A673 (cell line): ENCODE results near the gene ROS1. TPM values are rescaled to one million over a fixed set of nuclear protein-coding genes. Genes with fewer than 3 reads are reported as not detected.

Experiments
- BruUV-seq: library from RNA; stranded (reverse); fragments of 400-500 nt; replicated peaks from 2 replicates; lab custom pipeline; 2021; lab: Mats Ljungman, UMichigan
- CTCF ChIA-PET: fragments of 300-600 bp; sonication (Branson Sonifier 250); formaldehyde crosslinking; loops from one replicate; lab custom pipeline; 2022; ENCODE audit warnings: antibody characterized with exemption; lab: Charles Lee
- POLR2A ChIA-PET: fragments of 300-600 bp; sonication (Branson Sonifier 250); formaldehyde crosslinking; loops from one replicate; lab custom pipeline; 2022; ENCODE audit warnings: antibody characterized with exemption; ENCODE audit not compliant: low non-redundant PET; lab: Charles Lee
- DNase-seq: peaks from one replicate; pipeline ENCODE4 v3.0.0-alpha.2; 2015; ENCODE audit warnings: low spot score
- H3K27ac ChIP-seq: fragments of 200-600 bp; sonication (generic); 2 replicates; pipeline ENCODE4 v1.5.1; 2016; ENCODE audit warnings: mixed run types, low read depth, mild to moderate bottlenecking, mixed read lengths, antibody characterized with exemption, low read length; ENCODE audit not compliant: poor library complexity, severe bottlenecking
- H3K27me3 ChIP-seq: fragments of 200-600 bp; sonication (generic); replicated peaks from 2 replicates; pipeline ENCODE4 v1.6.1; 2017; ENCODE audit warnings: mixed run types, low read depth, mild to moderate bottlenecking, mixed read lengths, antibody characterized with exemption, low read length; ENCODE audit not compliant: insufficient read depth, poor library complexity
- H3K36me3 ChIP-seq: fragments of 200-600 bp; sonication (generic); 2 replicates; pipeline ENCODE4 v1.6.1; 2016; ENCODE audit warnings: mixed run types, mild to moderate bottlenecking, mixed read lengths, antibody characterized with exemption, low read length; ENCODE audit not compliant: insufficient read depth, poor library complexity, severe bottlenecking
- H3K4me1 ChIP-seq: fragments of 200-600 bp; sonication (generic); 2 replicates; pipeline ENCODE4 v1.6.1; 2017; ENCODE audit warnings: mixed run types, mild to moderate bottlenecking, mixed read lengths, antibody characterized with exemption, low read length; ENCODE audit not compliant: insufficient read depth, poor library complexity, severe bottlenecking
- H3K4me3 ChIP-seq: fragments of 200-600 bp; sonication (generic); 2 replicates; pipeline ENCODE4 v1.5.1; 2016; ENCODE audit warnings: low read depth, mixed run types, mild to moderate bottlenecking, mixed read lengths, low read length; ENCODE audit not compliant: poor library complexity, severe bottlenecking
- H3K9me3 ChIP-seq: fragments of 200-600 bp; sonication (generic); 2 replicates; pipeline ENCODE4 v1.6.1; 2016; ENCODE audit warnings: mixed run types, low read depth, mild to moderate bottlenecking, mixed read lengths, antibody characterized with exemption, low read length; ENCODE audit not compliant: poor library complexity, severe bottlenecking
- CTCF ChIP-seq: fragments of 300-800, 200-600 bp; sonication (generic); conservative IDR thresholded peaks from 2 replicates; pipeline ENCODE4 v1.5.1; 2017; ENCODE audit warnings: low read depth, mild to moderate bottlenecking, antibody characterized with exemption, low read length, moderate library complexity, mixed read lengths
- EZH2 ChIP-seq: fragments of 200-600 bp; sonication (generic); IDR thresholded peaks from 2 replicates; pipeline ENCODE4 v1.6.1; 2017; ENCODE audit warnings: borderline replicate concordance, low read depth, mild to moderate bottlenecking, mixed read lengths, antibody characterized with exemption, low read length; ENCODE audit not compliant: poor library complexity, severe bottlenecking
- intact Hi-C: fragments of 100-400 bp; cut with micrococcal nuclease; formaldehyde crosslinking; loops from one replicate; pipeline ENCODE4 v1.10.0; 2022; ENCODE audit not compliant: unreplicated experiment
- total RNA-seq: library from RNA; stranded (reverse); gene quantifications from 2 replicates; pipeline ENCODE4 v1.2.3, GENCODE V29; 2021

ROS1 gene
- total RNA-seq, 1 experiment from 2014 or later, result not detected

DNA sequence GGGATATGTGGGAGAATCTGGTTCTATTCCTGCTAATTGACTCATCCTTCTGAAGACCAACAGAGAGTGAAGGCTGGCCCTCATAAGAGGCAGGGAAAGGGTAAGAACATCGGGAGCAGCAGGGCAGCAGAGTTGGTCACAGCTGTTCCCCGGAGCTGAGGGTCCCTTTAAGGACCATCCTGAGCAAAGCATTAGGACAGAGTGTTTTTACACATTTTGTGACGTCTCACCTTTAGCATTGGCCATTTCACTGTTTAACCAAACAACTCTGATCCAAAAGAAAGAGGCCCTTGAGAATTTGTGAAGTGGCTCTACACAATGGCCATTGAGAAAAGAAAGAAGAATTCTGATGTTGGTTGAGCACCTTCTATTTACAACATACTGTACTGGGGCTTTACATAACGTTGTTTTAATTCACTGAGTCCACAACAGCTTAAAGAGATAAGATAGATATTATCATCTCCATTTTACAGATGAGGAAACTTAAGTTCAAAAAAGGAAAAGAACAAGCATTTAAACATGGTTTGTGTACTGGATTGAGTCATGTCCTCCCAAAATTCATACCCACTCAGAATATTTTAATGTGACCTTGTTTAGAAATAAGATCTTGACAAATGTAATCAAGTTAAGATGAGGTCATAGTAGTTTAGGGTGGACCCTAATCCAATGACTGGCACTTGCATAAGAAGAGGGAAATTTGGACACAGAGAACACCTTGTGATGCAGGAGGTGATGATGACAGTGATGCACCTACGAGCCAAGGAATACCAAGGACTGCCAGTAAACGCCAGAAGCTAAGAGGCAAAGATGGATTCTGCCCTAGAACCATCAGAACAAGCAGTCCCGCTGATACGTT lies 98.4 kb downstream of the ROS1 start:
- TF ChIP-seq CTCF (no peak), EZH2 (no peak)
- H3K27ac ChIP-seq, result no peak overlapping the region
- no peaks in the 10 kb centered on the region for H3K9me3 ChIP-seq
- H3K36me3 ChIP-seq, result no peaks in the 10 kb centered on the region
- no peaks in the 10 kb centered on the region for H3K4me1 ChIP-seq
- no peak overlapping the region for H3K4me3 ChIP-seq
- no TSS peak for BruUV-seq
- intact Hi-C loops, result no loop called here
- ChIA-PET POLR2A (no interaction called here), CTCF (no interaction called here)
- H3K27me3 ChIP-seq, result peaks cover 6% of the 10 kb centered on the region
- DNase-seq, result no peak

DNA sequence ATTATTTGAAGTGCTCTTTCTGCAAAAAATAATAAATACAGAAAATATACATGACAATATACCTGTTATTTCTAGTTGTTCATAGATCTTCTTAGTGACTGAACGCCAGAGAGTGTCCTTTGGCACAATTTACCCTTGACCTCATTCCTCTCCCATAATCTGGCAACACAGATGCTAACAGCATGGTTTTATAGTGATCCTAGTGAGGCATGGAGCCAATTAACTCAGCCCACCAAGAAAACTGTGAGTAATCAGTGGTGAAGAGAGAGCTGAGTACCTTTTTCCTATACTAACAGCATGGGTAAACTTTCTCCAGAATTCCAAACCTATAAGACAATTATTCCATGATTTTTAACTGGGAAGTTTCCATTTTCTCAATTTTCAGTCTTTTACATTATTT lies 99.3 kb downstream of the ROS1 start:
- Histone ChIP-seq H3K36me3 (no peaks in the 10 kb centered on the region), H3K4me1 (no peaks in the 10 kb centered on the region), H3K27ac (no peak overlapping the region), H3K9me3 (no peaks in the 10 kb centered on the region), H3K27me3 (peaks cover 6% of the 10 kb centered on the region), H3K4me3 (no peak overlapping the region)
- TF ChIP-seq CTCF (no peak), EZH2 (no peak)
- CTCF ChIA-PET, result no interaction called here
- POLR2A ChIA-PET, result no interaction called here
- no TSS peak for BruUV-seq
- no peak for DNase-seq
- intact Hi-C loops, result no loop called here

DNA sequence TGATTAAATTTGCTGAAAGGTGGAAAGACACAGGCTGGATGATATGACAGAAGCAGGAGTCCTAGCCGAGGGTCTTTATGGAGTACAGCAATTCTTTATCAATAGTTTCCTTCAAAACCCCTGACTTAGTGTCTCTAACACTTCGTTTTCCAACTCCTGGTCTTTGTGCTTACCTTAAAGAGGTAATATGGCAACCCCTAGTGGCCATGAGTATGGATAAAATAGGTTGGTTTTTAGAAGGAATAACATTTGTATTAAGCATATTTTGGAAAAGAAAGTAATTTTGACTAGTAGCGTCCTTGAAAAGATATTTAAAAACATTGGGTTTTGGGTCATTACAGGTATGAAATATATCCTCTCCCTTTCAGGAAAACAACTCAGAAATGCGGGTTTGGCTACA lies 108.5 kb downstream of the ROS1 start:
- intact Hi-C loops, result loop anchor here (1.0 to 2.0 kb wide), 2 partner anchors 341 to 344 kb away; no protein-coding TSS in a partner anchor
- no TSS peak for BruUV-seq
- DNase-seq, result peak; percentile 17

More for the DNA sequence above, 108.5 kb downstream of the ROS1 start:
- no peak overlapping the region for H3K4me3 ChIP-seq
- peak; percentile 47 for TF ChIP-seq CTCF
- no peak for TF ChIP-seq EZH2
- H3K27me3 ChIP-seq, result peaks cover 3% of the 10 kb centered on the region
- no peaks in the 10 kb centered on the region for H3K9me3 ChIP-seq
- no peaks in the 10 kb centered on the region for H3K4me1 ChIP-seq
- H3K36me3 ChIP-seq, result no peaks in the 10 kb centered on the region
- H3K27ac ChIP-seq, result no peak overlapping the region
- ChIA-PET POLR2A (no interaction called here), CTCF (interaction anchor here (0.6 kb wide), 1 partner anchor 271 kb away, joined by 5 read pairs; no protein-coding TSS in a partner anchor)
